ACHN (cell line): ENCODE data around the gene ZNF318.
"Not testable (repeated sequence)": the region's sequence is repeated elsewhere in the genome, so short reads cannot be mapped to it uniquely, and the experiment has no call there.

Experiments
- DNase-seq: peaks from one replicate; pipeline ENCODE4 v3.0.0-alpha.2; 2015
- in situ Hi-C: cut with HindIII; loops from 2 replicates; pipeline ENCODE4 v1.10.0; 2017; ENCODE audit warnings: low sequenced_read_pairs, low pct_ligation_motif_present, low pct_unique_long_range_greater_than_20kb

Gene ZNF318

DNA sequence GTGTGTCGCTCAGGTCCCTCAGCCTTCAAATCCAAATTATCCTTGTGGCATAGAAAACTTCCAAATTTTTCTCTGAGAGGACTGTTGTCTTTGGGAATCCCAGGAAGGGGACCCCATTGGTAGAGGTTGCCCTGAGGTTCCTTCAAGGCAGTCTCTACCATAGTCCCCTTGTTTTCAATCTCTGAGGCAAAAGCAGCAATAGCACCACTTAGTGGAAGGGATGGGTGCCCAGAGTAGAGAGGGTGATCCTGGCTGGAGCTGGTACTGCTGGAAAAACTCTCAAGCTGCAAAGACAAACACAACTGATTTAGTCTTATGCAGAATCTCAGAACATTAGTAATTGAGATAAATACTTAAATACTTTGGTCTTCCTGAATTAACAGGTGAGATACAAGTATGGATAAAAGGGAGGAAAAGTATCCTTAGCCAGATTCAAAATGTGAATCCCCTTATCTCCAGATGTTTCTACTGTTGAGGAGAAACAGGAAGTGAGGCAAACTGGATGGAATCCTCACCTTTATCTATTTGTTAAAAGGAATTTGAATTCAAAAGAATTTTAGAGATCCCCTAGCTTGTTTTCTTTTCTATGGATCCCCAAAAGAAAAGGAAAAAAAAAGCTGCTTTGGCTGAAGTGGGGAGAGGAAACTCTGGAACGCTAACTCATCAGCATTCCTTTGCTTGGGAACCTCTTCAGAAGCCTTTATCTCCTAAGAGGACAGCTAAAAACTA lies 13.4 kb downstream of the ZNF318 start:
- peak; percentile 12 for DNase-seq
- in situ Hi-C loops = no loop called here

DNA sequence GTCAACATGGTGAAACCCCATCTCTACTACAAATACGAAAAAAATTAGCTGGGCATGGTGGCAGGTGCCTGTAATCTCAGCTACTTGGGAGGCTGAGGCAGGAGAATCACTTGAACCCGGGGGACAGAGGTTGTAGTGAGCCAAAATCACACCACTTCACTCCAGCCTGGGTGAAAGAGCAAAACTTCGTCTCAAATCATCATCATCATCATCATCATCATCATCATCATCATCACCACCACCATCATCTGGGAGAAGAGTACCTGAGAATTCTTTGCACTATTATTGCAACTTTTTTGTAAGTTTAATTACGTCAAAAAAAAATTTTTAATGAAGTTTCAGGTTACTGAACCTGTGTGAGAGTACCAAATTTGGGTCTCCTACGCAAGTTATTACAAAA lies 17.5 kb downstream of the ZNF318 start:
- DNase-seq, in situ Hi-C loops: not testable (repeated sequence)

DNA sequence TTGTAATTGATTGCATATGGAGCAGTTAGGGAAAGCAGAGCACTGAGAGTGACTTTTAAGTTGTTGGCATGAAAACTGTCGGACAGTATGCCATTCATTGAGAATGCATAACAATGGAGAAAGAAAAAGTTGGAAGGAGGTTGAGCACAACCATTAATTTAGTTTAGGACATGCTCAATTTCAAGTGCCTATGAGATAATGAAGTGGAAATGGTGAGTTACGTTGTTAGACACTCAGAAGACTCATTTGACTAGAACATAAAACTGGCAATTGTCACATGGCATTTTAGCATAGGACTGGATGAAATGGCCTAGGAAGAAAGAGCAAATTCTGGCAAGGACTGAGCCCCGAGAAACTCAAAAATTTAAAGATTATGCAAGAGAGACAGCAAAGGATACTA lies 22.0 kb downstream of the ZNF318 start:
- in situ Hi-C loops = no loop called here
- no peak for DNase-seq

- in situ Hi-C loops = no loop called here
- DNase-seq = no peak
Observed at GRCh38 chr6:43347021-43347420, 22.4 kb downstream of the ZNF318 start.

- in situ Hi-C loops, DNase-seq: not testable (repeated sequence)
Observed at GRCh38 chr6:43346243-43346642, 23.2 kb downstream of the ZNF318 start.

DNA sequence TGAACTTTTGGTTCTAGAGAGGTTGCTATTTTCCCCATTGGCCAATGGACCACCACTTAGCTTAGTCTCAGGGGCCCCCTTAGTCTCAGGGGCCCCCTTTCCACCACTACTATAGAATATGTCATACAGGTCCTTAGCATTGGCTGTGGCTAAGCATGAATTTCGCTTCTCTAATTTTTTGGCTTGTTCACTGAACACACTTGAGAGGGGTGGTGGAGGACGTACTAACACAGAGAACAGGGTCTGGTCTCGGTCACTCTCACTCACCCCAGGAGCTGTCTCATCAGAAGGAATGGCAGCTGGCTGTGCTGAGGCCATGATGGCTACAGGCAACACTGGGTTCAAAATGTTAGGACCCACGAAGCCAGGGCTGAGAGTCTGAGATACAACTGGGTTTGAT lies 30.3 kb downstream of the ZNF318 start:
- DNase-seq = no peak
- in situ Hi-C loops = no loop called here

- DNase-seq = no peak
- in situ Hi-C loops = no loop called here
Observed at GRCh38 chr6:43338243-43338642, 31.2 kb downstream of the ZNF318 start.

GRCh38 chr6:43336382-43336781 lies 33.1 kb downstream of the ZNF318 start:
- in situ Hi-C loops = no loop called here
- no peak for DNase-seq

DNA sequence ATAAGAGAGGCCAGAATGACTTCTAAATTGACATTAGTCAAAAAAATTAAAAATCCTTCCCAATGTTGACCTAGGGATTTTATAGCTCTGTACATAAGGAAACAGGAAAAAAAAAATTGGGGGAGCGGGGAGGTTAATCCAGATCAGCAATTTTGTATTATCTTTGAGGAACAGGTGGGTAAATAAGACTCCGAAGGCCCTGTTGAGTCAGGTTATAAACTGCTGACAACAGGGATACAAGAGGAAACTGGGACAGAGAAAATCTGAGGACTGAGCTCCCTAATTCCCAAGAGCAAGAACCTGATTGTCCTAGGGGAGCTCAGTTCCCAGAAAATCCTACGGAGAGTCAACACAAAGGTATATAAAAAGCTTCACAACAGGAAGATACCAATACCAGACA lies 34.0 kb downstream of the ZNF318 start:
- no peak for DNase-seq
- in situ Hi-C loops = no loop called here

- peak; percentile 75 for DNase-seq
- in situ Hi-C loops = no loop called here
Observed at GRCh38 chr6:43334466-43335095, 34.9 kb downstream of the ZNF318 start.

DNA sequence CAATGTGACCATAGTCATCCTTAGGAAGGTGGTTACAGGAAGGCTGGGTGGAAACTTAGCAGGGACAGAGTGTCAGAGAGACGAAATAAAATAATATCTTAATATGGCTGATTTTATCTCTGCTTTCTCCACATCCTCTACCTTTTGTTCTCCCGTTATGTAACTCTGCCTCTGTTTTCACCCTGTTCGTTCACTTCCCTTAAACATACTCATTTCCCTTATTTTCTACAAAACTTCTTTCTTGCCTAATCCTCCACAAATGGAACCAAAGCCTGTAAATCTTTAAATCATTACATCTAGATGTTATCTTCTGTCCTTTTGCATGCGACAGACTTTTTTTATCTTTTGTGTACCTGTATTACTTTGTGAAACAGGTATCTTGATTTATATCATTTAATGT lies 37.6 kb downstream of the ZNF318 start:
- no peak for DNase-seq
- in situ Hi-C loops = no loop called here

GRCh38 chr6:43331470-43331869 lies 38.0 kb downstream of the ZNF318 start:
- in situ Hi-C loops = no loop called here
- no peak for DNase-seq

DNA sequence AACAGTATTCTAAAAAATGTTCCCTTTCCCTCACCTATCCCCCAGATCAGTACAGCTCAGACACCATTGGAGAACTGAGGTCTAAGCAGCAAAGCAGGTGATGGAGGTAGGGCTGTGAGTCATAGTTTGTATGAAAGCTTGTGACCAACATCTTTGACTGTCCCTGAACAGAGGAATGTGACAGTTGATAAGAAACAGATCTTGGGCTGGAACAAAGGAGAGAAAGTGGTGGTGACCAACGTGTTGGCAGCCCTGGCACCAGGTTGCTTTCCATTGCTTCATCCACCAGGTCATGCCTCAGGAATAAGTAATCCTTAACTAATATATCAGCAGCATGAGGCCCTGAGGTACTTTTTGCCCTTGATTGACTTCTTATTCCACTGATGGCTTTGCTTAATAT lies 40.9 kb downstream of the ZNF318 start:
- in situ Hi-C loops = no loop called here
- DNase-seq = no peak

- in situ Hi-C loops = no loop called here
- no peak for DNase-seq
Observed at GRCh38 chr6:43325876-43326275, 43.6 kb downstream of the ZNF318 start.

DNA sequence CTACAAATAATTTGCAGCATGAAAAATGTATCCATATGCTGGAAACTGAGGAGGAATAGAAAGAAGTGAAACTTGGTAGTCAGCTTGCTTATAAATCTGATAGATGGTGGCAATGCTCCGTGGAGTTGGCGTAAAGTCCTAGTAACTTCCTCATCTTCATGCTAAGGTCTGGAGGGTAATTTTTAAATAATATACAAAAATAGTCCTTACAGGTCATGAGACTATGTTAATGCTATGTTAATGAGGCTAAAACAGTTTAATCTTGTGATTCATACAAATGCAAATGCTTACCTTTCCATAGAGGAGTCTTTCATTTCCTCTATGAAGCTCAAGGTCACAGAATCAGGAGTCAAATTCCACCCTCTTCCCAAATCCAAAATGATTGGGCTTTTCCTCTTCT lies 51.4 kb downstream of the ZNF318 start:
- DNase-seq = no peak
- in situ Hi-C loops = no loop called here

- no peak for DNase-seq
- in situ Hi-C loops = no loop called here
Observed at GRCh38 chr6:43313813-43314212, 55.6 kb downstream of the ZNF318 start.

DNA sequence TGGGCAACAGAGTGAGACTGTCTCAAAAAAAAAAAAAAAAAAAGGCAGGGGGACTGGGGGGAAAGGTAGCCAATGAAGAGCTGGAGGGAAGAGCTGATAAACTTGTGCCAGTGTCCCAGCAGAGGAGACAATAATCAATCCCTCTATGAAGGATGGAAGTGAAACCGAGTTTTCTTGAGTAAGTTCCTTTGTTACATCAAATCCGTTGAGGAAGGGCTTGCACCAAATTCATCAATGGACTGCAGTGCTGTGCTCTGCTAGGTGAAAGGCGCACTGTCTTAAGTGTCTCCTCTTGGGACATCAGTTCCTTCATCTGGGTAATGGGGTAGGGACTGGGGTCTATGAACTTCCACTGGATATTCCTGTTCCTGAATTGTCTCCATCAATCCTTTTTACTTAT lies 57.8 kb downstream of the ZNF318 start:
- in situ Hi-C loops = no loop called here
- no peak for DNase-seq

DNA sequence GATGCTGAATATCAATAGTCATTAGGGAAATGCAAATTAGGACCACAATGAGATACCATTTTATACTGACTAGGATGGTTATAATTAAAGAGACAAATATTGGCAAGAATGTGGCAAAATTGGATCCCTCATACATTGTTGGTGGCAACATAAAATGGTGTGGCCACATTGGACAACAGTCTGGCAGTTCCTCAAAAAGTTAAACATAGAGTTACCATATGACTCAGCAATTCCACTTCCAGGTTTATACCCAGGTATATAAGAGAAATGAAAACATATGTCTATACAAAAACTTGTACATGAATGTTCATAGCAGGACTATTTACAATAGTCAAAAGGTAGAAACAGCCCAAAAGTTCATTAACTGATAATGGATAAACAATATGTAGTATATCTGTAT lies 58.8 kb downstream of the ZNF318 start:
- in situ Hi-C loops = no loop called here
- no peak for DNase-seq

- in situ Hi-C loops = no loop called here
- DNase-seq = no peak
Observed at GRCh38 chr6:43310134-43310533, 59.3 kb downstream of the ZNF318 start.

DNA sequence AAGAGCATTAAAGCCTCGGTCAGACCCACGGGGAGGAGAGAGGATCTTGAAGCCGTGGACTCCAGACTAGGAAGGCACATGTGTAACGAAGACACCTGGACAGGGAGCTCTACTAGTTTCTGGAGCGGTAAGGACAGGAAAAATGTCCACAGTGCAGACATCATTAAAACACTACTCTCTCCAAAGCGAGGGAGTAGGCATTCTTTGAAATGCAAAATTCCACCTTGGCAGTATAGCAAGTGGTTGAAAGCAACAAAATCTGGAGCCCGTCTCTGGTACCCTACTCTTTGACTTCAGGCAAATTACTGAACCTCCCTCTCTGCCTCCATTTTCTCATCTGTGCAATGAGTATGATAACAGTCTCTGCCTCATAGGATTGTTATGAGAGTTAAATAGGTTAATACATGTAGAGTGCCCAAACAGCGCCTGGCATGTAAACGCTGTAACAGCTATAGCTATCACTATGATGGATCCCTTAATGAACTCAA lies 60.4 kb downstream of the ZNF318 start:
- in situ Hi-C loops = no loop called here
- DNase-seq = no peak
